ENCODE measurements around the gene SPECC1.

SPECC1 gene

GRCh38 chr17:20307326-20307910 lies 298.3 kb downstream of the SPECC1 start:
- H3K4me3 ChIP-seq (replicated peaks; ENCODE audit: low read depth, low read length): no peak overlapping the region
- DNase-seq (ENCODE audit: low read depth): no peak
- no peak for TF ChIP-seq CTCF (IDR thresholded peaks at IDR 0.05; ENCODE audit: low read length, missing control alignments)

GRCh38 chr17:20310481-20310880 lies 301.3 kb downstream of the SPECC1 start:
- no peak for DNase-seq (ENCODE audit: low read depth)
- H3K4me3 ChIP-seq (replicated peaks; ENCODE audit: low read depth, low read length): no peak overlapping the region
- TF ChIP-seq CTCF (IDR thresholded peaks at IDR 0.05; ENCODE audit: low read length, missing control alignments): no peak

- no peak for TF ChIP-seq CTCF (IDR thresholded peaks at IDR 0.05; ENCODE audit: low read length, missing control alignments)
- DNase-seq (ENCODE audit: low read depth): no peak
Measured at GRCh38 chr17:20313306-20313705, 304.1 kb downstream of the SPECC1 start.

GRCh38 chr17:20313891-20314290 lies 304.7 kb downstream of the SPECC1 start:
- no peak overlapping the region for H3K4me3 ChIP-seq (replicated peaks; ENCODE audit: low read depth, low read length)
- no peak for DNase-seq (ENCODE audit: low read depth)
- no peak for TF ChIP-seq CTCF (IDR thresholded peaks at IDR 0.05; ENCODE audit: low read length, missing control alignments)

More at GRCh38 chr17:20313306-20313705, 304.1 kb downstream of the SPECC1 start:
- no peak overlapping the region for H3K4me3 ChIP-seq (replicated peaks; ENCODE audit: low read depth, low read length)

GRCh38 chr17:20314834-20315233 lies 305.7 kb downstream of the SPECC1 start:
- H3K4me3 ChIP-seq (replicated peaks; ENCODE audit: low read depth, low read length): no peak overlapping the region
- DNase-seq (ENCODE audit: low read depth): no peak
- no peak for TF ChIP-seq CTCF (IDR thresholded peaks at IDR 0.05; ENCODE audit: low read length, missing control alignments)

- no peak for TF ChIP-seq CTCF (IDR thresholded peaks at IDR 0.05; ENCODE audit: low read length, missing control alignments)
- H3K4me3 ChIP-seq (replicated peaks; ENCODE audit: low read depth, low read length): no peak overlapping the region
- DNase-seq (ENCODE audit: low read depth): no peak
Measured at GRCh38 chr17:20315311-20315710, 306.2 kb downstream of the SPECC1 start.

GRCh38 chr17:20315821-20316220 lies 306.7 kb downstream of the SPECC1 start:
- no peak for DNase-seq (ENCODE audit: low read depth)
- no peak overlapping the region for H3K4me3 ChIP-seq (replicated peaks; ENCODE audit: low read depth, low read length)
- TF ChIP-seq CTCF (IDR thresholded peaks at IDR 0.05; ENCODE audit: low read length, missing control alignments): no peak

All from fibroblast of pulmonary artery (primary cell).